ENCODE results near the gene HTRA3.

HTRA3 gene

GRCh38 chr4:8308856-8309771 is 39.6 kb downstream of the HTRA3 start:
- DNase-seq (ENCODE audit: low spot score) = no peak

- DNase-seq (ENCODE audit: low spot score) = no peak
Measured at GRCh38 chr4:8310306-8310705, 40.8 kb downstream of the HTRA3 start.

- DNase-seq (ENCODE audit: low spot score) = no peak
Measured at GRCh38 chr4:8311101-8312068, 41.8 kb downstream of the HTRA3 start.

GRCh38 chr4:8312069-8312445 is 42.5 kb downstream of the HTRA3 start:
- no peak for DNase-seq (ENCODE audit: low spot score)

GRCh38 chr4:8312976-8313375 is 43.4 kb downstream of the HTRA3 start:
- no peak for DNase-seq (ENCODE audit: low spot score)

- DNase-seq (ENCODE audit: low spot score) = no peak
Measured at GRCh38 chr4:8314691-8315255, 45.2 kb downstream of the HTRA3 start.

- DNase-seq (ENCODE audit: low spot score) = peak; percentile 65
Measured at GRCh38 chr4:8315435-8316250, 46.1 kb downstream of the HTRA3 start.

- DNase-seq (ENCODE audit: low spot score) = no peak
Measured at GRCh38 chr4:8316251-8316771, 46.8 kb downstream of the HTRA3 start.

GRCh38 chr4:8316911-8317351 is 47.4 kb downstream of the HTRA3 start:
- no peak for DNase-seq (ENCODE audit: low spot score)

GRCh38 chr4:8317474-8317873 is 47.9 kb downstream of the HTRA3 start:
- no peak for DNase-seq (ENCODE audit: low spot score)

- no peak for DNase-seq (ENCODE audit: low spot score)
Measured at GRCh38 chr4:8318509-8318908, 49.0 kb downstream of the HTRA3 start.

- DNase-seq (ENCODE audit: low spot score) = no peak
Measured at GRCh38 chr4:8319061-8319460, 49.5 kb downstream of the HTRA3 start.

- no peak for DNase-seq (ENCODE audit: low spot score)
Measured at GRCh38 chr4:8319731-8320385, 50.3 kb downstream of the HTRA3 start.

GRCh38 chr4:8320386-8320750 is 50.8 kb downstream of the HTRA3 start:
- no peak for DNase-seq (ENCODE audit: low spot score)

GRCh38 chr4:8321220-8321619 is 51.7 kb downstream of the HTRA3 start:
- no peak for DNase-seq (ENCODE audit: low spot score)

GRCh38 chr4:8321771-8322170 is 52.2 kb downstream of the HTRA3 start:
- no peak for DNase-seq (ENCODE audit: low spot score)

GRCh38 chr4:8322794-8323704 is 53.5 kb downstream of the HTRA3 start:
- no peak for DNase-seq (ENCODE audit: low spot score)

- no peak for DNase-seq (ENCODE audit: low spot score)
Measured at GRCh38 chr4:8323947-8324555, 54.5 kb downstream of the HTRA3 start.

- DNase-seq (ENCODE audit: low spot score) = no peak
Measured at GRCh38 chr4:8324640-8325239, 55.2 kb downstream of the HTRA3 start.

All from SW480 (cell line).